HepG2 (cell line): Measurements from ENCODE around the gene MAPK8IP3. TPM values are rescaled to one million over a fixed set of nuclear protein-coding genes. Genes with fewer than 3 reads are reported as not detected.

Source experiments
- ASH2L ChIP-seq: fragments of 300-600, 200-600 bp; sonication (generic); IDR thresholded peaks from 2 replicates; pipeline ENCODE4 v1.7.0; 2017; ENCODE audit warnings: low read depth, mild to moderate bottlenecking, moderate library complexity, mixed read lengths, low read length; ENCODE audit not compliant: insufficient read length
- CREBL2 ChIP-seq: sonication (generic); formaldehyde crosslinking; IDR thresholded peaks from 2 replicates; pipeline ENCODE4 v1.8.1; 2023; ENCODE audit warnings: missing genetic modification reagents, mild to moderate bottlenecking, borderline replicate concordance
- EP300 ChIP-seq, 3 experiments: sonication (generic) in 1 of 3; formaldehyde crosslinking in 1 of 3; IDR thresholded peaks; 2 replicates each; pipeline versions ENCODE4 v1.5.1 to v1.6.1; 2011 to 2020; ENCODE audit warnings: low read depth in 2 of 3, low read length in 2 of 3, borderline replicate concordance in 1 of 3, improper control_type of control experiment in 1 of 3, mild to moderate bottlenecking in 1 of 3, missing genetic modification reagents in 1 of 3, moderate library complexity in 1 of 3
- GATAD2A ChIP-seq: IDR thresholded peaks from 2 replicates; pipeline ENCODE4 v1.6.1; 2016
- GTF3A ChIP-seq: sonication (generic); formaldehyde crosslinking; conservative IDR thresholded peaks from 2 replicates; pipeline ENCODE4 v1.4.0; 2020; ENCODE audit warnings: mild to moderate bottlenecking, missing genetic modification reagents
- IRF2 ChIP-seq: IDR thresholded peaks from 2 replicates; pipeline ENCODE4 v1.6.1; 2018; ENCODE audit warnings: missing genetic modification reagents, missing compliant biosample characterization
- KDM4B ChIP-seq: sonication (generic); formaldehyde crosslinking; IDR thresholded peaks from 2 replicates; pipeline ENCODE4 v1.4.0; 2020; ENCODE audit warnings: missing genetic modification reagents
- KLF12 ChIP-seq: sonication (generic); formaldehyde crosslinking; IDR thresholded peaks from 2 replicates; pipeline ENCODE4 v1.4.0; 2020; ENCODE audit warnings: missing genetic modification reagents, borderline replicate concordance
- KLF16 ChIP-seq, 2 experiments: sonication (generic) in 1 of 2; formaldehyde crosslinking in 1 of 2; IDR thresholded peaks; 2 replicates each; pipeline versions ENCODE4 v1.6.1 to v1.8.0; 2016 to 2023; ENCODE audit warnings: missing genetic modification reagents in 2 of 2, missing compliant biosample characterization in 1 of 2
- NBN ChIP-seq: fragments of 450-650 bp; conservative IDR thresholded peaks from 2 replicates; pipeline ENCODE4 v1.6.1; 2017
- NCOA2 ChIP-seq: sonication (generic); formaldehyde crosslinking; IDR thresholded peaks from 2 replicates; pipeline ENCODE4 v1.8.0; 2022; ENCODE audit warnings: inconsistent platforms
- NFE2L1 ChIP-seq: sonication (generic); formaldehyde crosslinking; IDR thresholded peaks from 2 replicates; pipeline ENCODE4 v1.4.0; 2020; ENCODE audit warnings: missing genetic modification reagents, mild to moderate bottlenecking, borderline replicate concordance
- NR2F6 ChIP-seq, 2 experiments: IDR thresholded peaks; 2 replicates each; pipeline ENCODE4 v1.6.1; 2016; ENCODE audit warnings: antibody characterized with exemption in 1 of 2, mild to moderate bottlenecking in 1 of 2
- RBM39 ChIP-seq: fragments of 200-400 bp; formaldehyde crosslinking; IDR thresholded peaks from one replicate; pipeline ENCODE4 v1.6.1; 2018; ENCODE audit warnings: antibody characterized with exemption, mild to moderate bottlenecking, low read depth, low read length; ENCODE audit not compliant: poor library complexity, severe bottlenecking
- RXRA ChIP-seq: sonication (generic); formaldehyde crosslinking; IDR thresholded peaks from 2 replicates; pipeline ENCODE4 v1.5.1; 2020; ENCODE audit warnings: missing genetic modification reagents
- TEF ChIP-seq: sonication (generic); formaldehyde crosslinking; IDR thresholded peaks from 2 replicates; pipeline ENCODE4 v1.5.0; 2020; ENCODE audit warnings: missing genetic modification reagents
- ZGPAT ChIP-seq: IDR thresholded peaks from 2 replicates; pipeline ENCODE4 v1.6.1; 2016; ENCODE audit warnings: mild to moderate bottlenecking
- ZNF280D ChIP-seq: sonication (generic); formaldehyde crosslinking; IDR thresholded peaks from 2 replicates; pipeline ENCODE4 v1.5.1; 2020; ENCODE audit warnings: mild to moderate bottlenecking, missing genetic modification reagents
- ZNF343 ChIP-seq: sonication (generic); formaldehyde crosslinking; IDR thresholded peaks from 2 replicates; pipeline ENCODE4 v1.4.0; 2020; ENCODE audit warnings: mild to moderate bottlenecking, missing genetic modification reagents
- ZNF484 ChIP-seq: sonication (generic); formaldehyde crosslinking; IDR thresholded peaks from 2 replicates; pipeline ENCODE4 v1.5.1; 2020; ENCODE audit warnings: mild to moderate bottlenecking, low read depth, missing genetic modification reagents, borderline replicate concordance
- ZNF879 ChIP-seq: sonication (generic); formaldehyde crosslinking; IDR thresholded peaks from 2 replicates; pipeline ENCODE4 v1.8.1; 2023; ENCODE audit warnings: missing genetic modification reagents
- ZSCAN12 ChIP-seq: sonication (generic); formaldehyde crosslinking; IDR thresholded peaks from 2 replicates; pipeline ENCODE4 v1.9.0; 2021; ENCODE audit warnings: mild to moderate bottlenecking, missing genetic modification reagents
- ZSCAN5A ChIP-seq: sonication (generic); formaldehyde crosslinking; IDR thresholded peaks from 2 replicates; pipeline ENCODE4 v1.8.0; 2022; ENCODE audit warnings: mild to moderate bottlenecking, missing genetic modification reagents, borderline replicate concordance
- polyA plus RNA-seq, 8 experiments: library from polyadenylated mRNA; depleted of rRNA in 3 of 8; stranded (reverse) in 7 of 8; unstranded in 1 of 8; fragments of >200 nt; fragmentation: Illumina TruSeq in 4 of 8; extraction: Trizol in 4 of 8; gene quantifications; 2 replicates each; pipeline versions ENCODE4 v1.2.1 to v1.2.3, GENCODE V29; 2011 to 2016; ENCODE audit warnings: low read depth in 4 of 8, missing spikeins in 1 of 8, mixed read lengths in 1 of 8; ENCODE audit not compliant: insufficient read depth in 1 of 8
- total RNA-seq, 5 experiments: library from RNA; depleted of rRNA; stranded (reverse); fragments of >200 nt; fragmentation: Illumina TruSeq; extraction: Trizol; gene quantifications; 2 replicates each; pipeline ENCODE4 v1.2.3, GENCODE V29; 2016; ENCODE audit warnings: low read depth in 1 of 5

Gene MAPK8IP3
- total and polyA plus RNA-seq, 2 of the 13 experiments (the other 11 are each of a cell fraction or from before 2014, with no cell fraction given): 25.1 to 41.7 TPM

GRCh38 chr16:1688807-1689560, 17.0 kb upstream of the MAPK8IP3 start (continued):
- no peak for TF ChIP-seq ZGPAT
- TF ChIP-seq GTF3A (CRISPR knock-in tag): no peak
- TF ChIP-seq RXRA (CRISPR knock-in tag): peak; percentile 45; the same call in 1 of the 2 replicates
- no peak for TF ChIP-seq ZNF484 (CRISPR knock-in tag)
- no peak for TF ChIP-seq ZNF343 (CRISPR knock-in tag)
- no peak for TF ChIP-seq KLF12
- 0 out of 2 replicates have a peak, but pooled peaks have one; percentile 25 for TF ChIP-seq NR2F6 (IDR thresholded peaks at IDR 0.05)
- no peak for TF ChIP-seq NR2F6 (CRISPR knock-in tag; IDR thresholded peaks at IDR 0.05)
- no peak for TF ChIP-seq KDM4B (CRISPR knock-in tag)
- TF ChIP-seq ZNF280D (CRISPR knock-in tag): no peak
- no peak for TF ChIP-seq TEF
- TF ChIP-seq ZSCAN12: no peak
- peak in 1 of 2 experiments; percentile 30; a peak in 1 of 4 replicates for TF ChIP-seq KLF16 (CRISPR knock-in tag; IDR thresholded peaks at IDR 0.05)
- no peak for TF ChIP-seq NBN
- TF ChIP-seq ZSCAN5A (CRISPR knock-in tag): no peak
- peak; percentile 54; the same call in 1 of the 2 replicates for TF ChIP-seq IRF2 (CRISPR knock-in tag)
- peak; percentile 51 for TF ChIP-seq ASH2L
- TF ChIP-seq EP300 (IDR thresholded peaks at IDR 0.05; ENCODE audit: low read depth in 2 of 2, low read length in 2 of 2): peak in 1 of 2 experiments; percentile 63; a peak in 2 of 4 replicates
- no peak for TF ChIP-seq EP300 (CRISPR knock-in tag; IDR thresholded peaks at IDR 0.05; ENCODE audit: borderline replicate concordance)
- TF ChIP-seq CREBL2 (CRISPR knock-in tag): no peak
- TF ChIP-seq GATAD2A: peak; percentile 46
- no peak for TF ChIP-seq ZNF879 (CRISPR knock-in tag)
- TF ChIP-seq NCOA2: peak; percentile 33; the same call in 1 of the 2 replicates
- no peak for TF ChIP-seq RBM39
- TF ChIP-seq NFE2L1 (CRISPR knock-in tag): no peak
